ENCODE data around the gene KIF16B. TPM values are rescaled to one million over a fixed set of nuclear protein-coding genes. Genes with fewer than 3 reads are reported as not detected.

The KIF16B gene
- total RNA-seq, 4 donors from 2014 or later = 19.9 to 40.2 (median 20.5) TPM

DNA sequence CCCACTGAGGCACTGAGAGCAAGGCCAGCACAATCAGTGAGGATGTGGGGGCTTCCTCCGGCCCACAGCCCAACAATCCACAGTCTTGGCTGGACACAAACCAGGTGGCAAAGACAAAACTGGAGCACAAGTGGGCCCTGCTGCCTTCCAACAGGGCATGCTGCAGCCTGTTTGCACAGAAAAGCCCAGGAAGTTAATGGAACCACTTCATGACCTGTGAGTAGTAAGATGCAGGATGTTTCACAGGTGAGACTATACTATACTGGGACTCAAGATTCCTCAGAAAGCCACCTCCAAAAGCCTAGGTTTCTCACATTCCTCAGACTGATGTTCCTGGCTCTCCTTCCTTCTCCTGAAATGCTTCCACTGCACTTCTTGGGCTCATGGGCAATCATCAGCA is 235.5 kb downstream of the KIF16B start:
- Histone ChIP-seq H3K4me1 (no peaks in the 10 kb centered on the region), H3K27me3 (no peaks in the 10 kb centered on the region), H3K36me3 (peaks cover 0 to 84% (median 0%) of the 10 kb centered on the region in 3 donors), H3K27ac (no peak overlapping the region), H3K9me3 (peaks cover 0 to 24% (median 8%) of the 10 kb centered on the region in 4 donors), H3K4me3 (no peak overlapping the region)
- TF ChIP-seq POLR2A (IDR thresholded peaks at IDR 0.05) (no peak), CTCF (IDR thresholded peaks at IDR 0.05) (no peak), EP300 (IDR thresholded peaks at IDR 0.05) (no peak)
- no peak for DNase-seq (ENCODE audit: low spot score in 2 of 2)
- 80 to 83% methylated on average over 1 of the region's 1 CpG for WGBS, 2 donors

DNA sequence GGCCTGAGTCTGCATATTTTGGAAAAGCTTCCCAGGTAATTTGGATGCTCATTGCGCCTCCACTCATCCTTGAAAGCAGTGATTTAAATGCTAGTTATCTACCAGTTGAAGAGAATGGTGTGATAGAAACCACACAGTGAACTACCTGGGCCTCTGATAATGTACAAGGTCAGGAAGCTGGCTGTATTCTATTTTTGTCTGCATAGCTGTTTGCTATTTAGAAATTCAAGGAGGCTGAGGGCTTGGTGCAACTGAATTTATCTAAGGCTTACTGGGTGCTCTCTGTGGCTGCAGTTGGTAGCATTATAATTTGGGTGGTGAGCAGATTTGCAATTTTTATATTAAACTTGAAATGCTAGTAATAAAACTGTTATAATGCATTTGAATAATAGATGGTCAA is 245.6 kb downstream of the KIF16B start:
- Histone ChIP-seq H3K9me3 (peaks cover 0 to 21% (median 2%) of the 10 kb centered on the region in 4 donors), H3K27ac (no peak overlapping the region), H3K4me1 (no peaks in the 10 kb centered on the region), H3K4me3 (no peak overlapping the region), H3K27me3 (no peaks in the 10 kb centered on the region), H3K36me3 (peaks cover 0 to 46% (median 0%) of the 10 kb centered on the region in 3 donors)
- 91 to 100% methylated on average over 1 of the region's 1 CpG for WGBS, 2 donors
- TF ChIP-seq EP300 (IDR thresholded peaks at IDR 0.05) = no peak
- TF ChIP-seq POLR2A (IDR thresholded peaks at IDR 0.05) = no peak
- no peak for TF ChIP-seq CTCF (IDR thresholded peaks at IDR 0.05)
- no peak for DNase-seq (ENCODE audit: low spot score in 2 of 2)

- no peak for DNase-seq (ENCODE audit: low spot score in 2 of 2)
- peaks cover 0 to 4% (median 0%) of the 10 kb centered on the region in 4 donors for H3K4me1 ChIP-seq
- no peak overlapping the region for H3K27ac ChIP-seq
- H3K36me3 ChIP-seq = peaks cover 0 to 5% (median 0%) of the 10 kb centered on the region in 3 donors
- 74 to 83% methylated on average over 2 of the region's 2 CpGs for WGBS, 2 donors
- H3K27me3 ChIP-seq = no peaks in the 10 kb centered on the region
- TF ChIP-seq POLR2A (IDR thresholded peaks at IDR 0.05) = no peak
- TF ChIP-seq CTCF (IDR thresholded peaks at IDR 0.05) = no peak
- H3K9me3 ChIP-seq = peaks cover 0 to 12% (median 2%) of the 10 kb centered on the region in 4 donors
- H3K4me3 ChIP-seq = no peak overlapping the region
These were observed 252.0 kb downstream of the KIF16B start for GRCh38 chr20:16321291-16321690.

- TF ChIP-seq POLR2A (IDR thresholded peaks at IDR 0.05) (no peak), CTCF (IDR thresholded peaks at IDR 0.05) (no peak), EP300 (IDR thresholded peaks at IDR 0.05) (no peak)
- no peak for DNase-seq (ENCODE audit: low spot score in 2 of 2)
- Histone ChIP-seq H3K4me3 (no peak overlapping the region), H3K27ac (no peak overlapping the region), H3K4me1 (peaks cover 0 to 4% (median 0%) of the 10 kb centered on the region in 4 donors), H3K9me3 (no peaks in the 10 kb centered on the region), H3K27me3 (no peaks in the 10 kb centered on the region), H3K36me3 (peaks cover 0 to 15% (median 0%) of the 10 kb centered on the region in 3 donors)
- WGBS, 2 donors = 86 to 94% methylated on average over 14 of the region's 14 CpGs
These were observed 255.5 kb downstream of the KIF16B start for GRCh38 chr20:16317445-16318362.

DNA sequence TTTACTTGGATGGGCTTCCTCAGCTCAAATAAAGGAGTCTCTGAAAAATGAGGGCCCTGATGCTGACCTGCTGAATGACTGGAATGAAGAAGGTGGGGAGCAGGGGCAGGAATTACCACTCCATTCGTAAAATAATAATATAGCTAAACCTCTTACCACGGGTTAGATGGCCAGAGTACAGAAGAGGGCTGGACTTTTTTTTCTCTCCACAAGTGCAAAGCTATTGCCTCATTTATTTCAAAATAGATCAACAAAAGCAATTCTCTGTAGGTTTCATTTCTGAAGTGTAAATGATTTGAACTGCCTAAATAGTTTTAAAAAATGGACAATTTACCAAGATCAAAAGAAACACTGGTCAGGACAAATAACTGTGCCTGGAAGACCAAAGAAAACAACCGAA is 256.7 kb downstream of the KIF16B start:
- Histone ChIP-seq H3K4me1 (peaks cover 0 to 2% (median 0%) of the 10 kb centered on the region in 4 donors), H3K4me3 (no peak overlapping the region), H3K9me3 (no peaks in the 10 kb centered on the region), H3K27me3 (no peaks in the 10 kb centered on the region), H3K36me3 (peaks cover 0 to 25% (median 0%) of the 10 kb centered on the region in 3 donors), H3K27ac (peak overlapping the region in 1 of 4 donors; percentile 22)
- WGBS, 2 donors = 50 to 57% methylated on average over 3 of the region's 3 CpGs
- DNase-seq (ENCODE audit: low spot score in 2 of 2) = no peak
- TF ChIP-seq POLR2A (IDR thresholded peaks at IDR 0.05) (no peak), CTCF (IDR thresholded peaks at IDR 0.05) (no peak), EP300 (IDR thresholded peaks at IDR 0.05) (no peak)
